Adrenal gland (tissue), 5 donors: ENCODE measurements around the gene PRLHR.

Source experiments
- POLR2A ChIP-seq, 2 donors: fragments of 450-650 bp; IDR thresholded peaks; one replicate each; pipeline ENCODE4 v1.6.1; 2017; ENCODE audit warnings: antibody characterized with exemption in 2 of 2, mild to moderate bottlenecking in 2 of 2, moderate library complexity in 1 of 2
- TF ChIP-seq, protein P1 (sequence below), 6 experiments: fragments of 450-650 bp in 4 of 6; fragments of 200-600 bp in 2 of 6; sonication (generic) in 1 of 6; IDR thresholded peaks; 1 replicate in 5 of 6; 2 replicates in 1 of 6; pipeline versions ENCODE4 v1.5.1 to v1.8.0; 2016 to 2021; ENCODE audit warnings: antibody characterized with exemption in 6 of 6, mild to moderate bottlenecking in 2 of 6, moderate library complexity in 1 of 6
- donor health status: DM: no; HTN: no; CAD: no.

GRCh38 chr10:118624747-118625146, 29.3 kb upstream of the PRLHR start:
- TF ChIP-seq, protein P1, sequence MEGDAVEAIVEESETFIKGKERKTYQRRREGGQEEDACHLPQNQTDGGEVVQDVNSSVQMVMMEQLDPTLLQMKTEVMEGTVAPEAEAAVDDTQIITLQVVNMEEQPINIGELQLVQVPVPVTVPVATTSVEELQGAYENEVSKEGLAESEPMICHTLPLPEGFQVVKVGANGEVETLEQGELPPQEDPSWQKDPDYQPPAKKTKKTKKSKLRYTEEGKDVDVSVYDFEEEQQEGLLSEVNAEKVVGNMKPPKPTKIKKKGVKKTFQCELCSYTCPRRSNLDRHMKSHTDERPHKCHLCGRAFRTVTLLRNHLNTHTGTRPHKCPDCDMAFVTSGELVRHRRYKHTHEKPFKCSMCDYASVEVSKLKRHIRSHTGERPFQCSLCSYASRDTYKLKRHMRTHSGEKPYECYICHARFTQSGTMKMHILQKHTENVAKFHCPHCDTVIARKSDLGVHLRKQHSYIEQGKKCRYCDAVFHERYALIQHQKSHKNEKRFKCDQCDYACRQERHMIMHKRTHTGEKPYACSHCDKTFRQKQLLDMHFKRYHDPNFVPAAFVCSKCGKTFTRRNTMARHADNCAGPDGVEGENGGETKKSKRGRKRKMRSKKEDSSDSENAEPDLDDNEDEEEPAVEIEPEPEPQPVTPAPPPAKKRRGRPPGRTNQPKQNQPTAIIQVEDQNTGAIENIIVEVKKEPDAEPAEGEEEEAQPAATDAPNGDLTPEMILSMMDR (IDR thresholded peaks at IDR 0.05), result no peak
- TF ChIP-seq POLR2A (IDR thresholded peaks at IDR 0.05), result no peak
